Neural cell (in vitro differentiated cells): ENCODE measurements around the gene PRKCA. TPM values are rescaled to one million over a fixed set of nuclear protein-coding genes. Genes with fewer than 3 reads are reported as not detected.

ENCODE experiments used
- H2AFZ ChIP-seq: fragments of 200-600, 300-800 bp; sonication (generic), shearing (Covaris generic); 2 replicates; pipeline ENCODE4 v1.6.0; 2014; ENCODE audit warnings: low read depth, mild to moderate bottlenecking, antibody characterized with exemption, low read length, moderate library complexity
- H3F3A ChIP-seq: fragments of 200-600 bp; shearing (Covaris generic); 2 replicates; pipeline ENCODE4 v1.6.1; 2016; ENCODE audit warnings: mild to moderate bottlenecking, moderate library complexity, mixed read lengths, antibody characterized with exemption, low read length; ENCODE audit not compliant: insufficient read depth, poor library complexity, severe bottlenecking
- H3K27ac ChIP-seq: fragments of 200-600, 300-800 bp; sonication (generic), shearing (Covaris generic); 2 replicates; pipeline ENCODE4 v1.5.1; 2014; ENCODE audit warnings: mild to moderate bottlenecking, low read length, moderate library complexity
- H3K27me3 ChIP-seq: fragments of 300-800, 200-600 bp; sonication (generic), shearing (Covaris generic); 2 replicates; pipeline ENCODE4 v1.6.0; 2014; ENCODE audit warnings: mild to moderate bottlenecking, low read depth, low read length, moderate library complexity; ENCODE audit not compliant: insufficient read depth
- H3K36me3 ChIP-seq: fragments of 300-800, 200-600 bp; sonication (generic), shearing (Covaris generic); 2 replicates; pipeline ENCODE4 v1.5.1; 2014; ENCODE audit warnings: mild to moderate bottlenecking, antibody characterized with exemption, low read length, moderate library complexity; ENCODE audit not compliant: insufficient read depth
- H3K4me2 ChIP-seq: fragments of 300-800, 200-600 bp; sonication (generic), shearing (Covaris generic); 2 replicates; pipeline ENCODE4 v1.6.0; 2014; ENCODE audit warnings: mild to moderate bottlenecking, low read length
- H3K4me3 ChIP-seq: fragments of 300-800, 200-600 bp; sonication (generic), shearing (Covaris generic); 2 replicates; pipeline ENCODE4 v1.5.1; 2014; ENCODE audit warnings: mild to moderate bottlenecking, low read length, moderate library complexity
- H3K79me2 ChIP-seq: fragments of 200-600 bp; shearing (Covaris generic); replicated peaks from 2 replicates; pipeline ENCODE4 v1.6.0; 2014; ENCODE audit warnings: mild to moderate bottlenecking, low read length, moderate library complexity; ENCODE audit not compliant: insufficient read depth
- H3K9ac ChIP-seq: fragments of 300-800, 200-600 bp; sonication (generic), shearing (Covaris generic); 2 replicates; pipeline ENCODE4 v1.6.1; 2016; ENCODE audit warnings: mild to moderate bottlenecking, low read length, mixed read lengths
- H3K9me2 ChIP-seq: fragments of 200-600 bp; shearing (Covaris generic); 2 replicates; pipeline ENCODE4 v1.6.1; 2016; ENCODE audit warnings: mild to moderate bottlenecking, low read length, mixed read lengths; ENCODE audit not compliant: insufficient read depth
- H3K9me3 ChIP-seq: fragments of 200-600, 300-800 bp; sonication (generic), shearing (Covaris generic); 2 replicates; pipeline ENCODE4 v1.6.1; 2016; ENCODE audit warnings: mild to moderate bottlenecking, mixed run types, low read length, moderate library complexity, mixed read lengths
- H4K20me1 ChIP-seq: fragments of 200-600 bp; shearing (Covaris generic); 2 replicates; pipeline ENCODE4 v1.6.1; 2016; ENCODE audit warnings: mild to moderate bottlenecking, mixed run types; ENCODE audit not compliant: insufficient read depth
- EP300 ChIP-seq: fragments of 450-650 bp; conservative IDR thresholded peaks from 2 replicates; pipeline ENCODE4 v1.6.1; 2014; ENCODE audit warnings: antibody characterized with exemption, mild to moderate bottlenecking, moderate library complexity; ENCODE audit not compliant: poor library complexity, severe bottlenecking
- EZH2 ChIP-seq: fragments of 200-600, 300-800 bp; shearing (Covaris generic), sonication (generic); IDR thresholded peaks from 2 replicates; pipeline ENCODE4 v1.6.1; 2014; ENCODE audit warnings: antibody characterized with exemption, low read length, borderline replicate concordance, mild to moderate bottlenecking; ENCODE audit not compliant: insufficient read depth, poor library complexity, severe bottlenecking
- MXI1 ChIP-seq: fragments of 450-650 bp; conservative IDR thresholded peaks from 2 replicates; pipeline ENCODE4 v1.6.1; 2014; ENCODE audit warnings: antibody characterized with exemption, mild to moderate bottlenecking; ENCODE audit not compliant: poor library complexity, severe bottlenecking
- POLR2AphosphoS5 ChIP-seq: IDR thresholded peaks from 2 replicates; pipeline ENCODE4 v1.6.1; 2012
- RAD21 ChIP-seq: fragments of 450-650 bp; conservative IDR thresholded peaks from 2 replicates; pipeline ENCODE4 v1.6.1; 2014; ENCODE audit warnings: antibody characterized with exemption, mild to moderate bottlenecking, moderate library complexity
- REST ChIP-seq: IDR thresholded peaks from 2 replicates; pipeline ENCODE4 v1.6.1; 2012; ENCODE audit warnings: borderline replicate concordance
- SMC3 ChIP-seq: fragments of 450-650 bp; conservative IDR thresholded peaks from 2 replicates; pipeline ENCODE4 v1.6.1; 2014; ENCODE audit warnings: antibody characterized with exemption, mild to moderate bottlenecking, moderate library complexity; ENCODE audit not compliant: poor library complexity
- TAF1 ChIP-seq: IDR thresholded peaks from 2 replicates; pipeline ENCODE4 v1.6.1; 2012; ENCODE audit warnings: low read depth
- polyA plus RNA-seq: library from polyadenylated mRNA; depleted of rRNA; stranded (reverse); fragments of >200 nt; gene quantifications from 2 replicates; pipeline ENCODE4 v1.2.3, GENCODE V29; 2014
- TF ChIP-seq, protein P1 (sequence below): fragments of 450-650 bp; IDR thresholded peaks from 2 replicates; pipeline ENCODE4 v1.5.1; 2014; ENCODE audit warnings: antibody characterized with exemption, mild to moderate bottlenecking, moderate library complexity; ENCODE audit not compliant: poor library complexity, severe bottlenecking

Gene PRKCA
- polyA plus RNA-seq, 1 donor from 2014 or later = 5.9 TPM

DNA sequence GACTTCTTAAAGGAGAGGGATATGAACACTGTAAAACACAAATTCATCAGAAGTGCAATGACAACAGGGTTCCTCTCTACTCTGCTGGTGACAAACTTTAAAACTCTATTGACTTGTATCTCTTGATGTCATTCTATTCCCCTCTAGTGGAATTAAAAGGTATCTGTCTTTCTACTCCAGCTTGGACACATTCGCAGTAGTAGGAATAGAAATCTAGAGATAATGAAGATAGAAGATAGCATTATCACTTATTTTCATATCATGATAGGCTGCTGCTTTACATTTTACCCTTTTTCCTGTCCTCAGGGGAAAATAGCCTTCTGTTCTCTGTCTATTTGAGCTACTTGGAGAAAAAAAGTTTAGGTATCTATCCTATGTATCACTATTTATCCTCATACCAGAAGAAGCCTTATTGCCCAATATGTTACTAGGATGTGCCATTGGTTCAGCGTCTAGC, 322.9 kb downstream of the PRKCA start:
- Histone ChIP-seq H3K9me3 (no peaks in the 10 kb centered on the region), H2AFZ (no peak overlapping the region), H3K9me2 (no peaks in the 10 kb centered on the region), H3K4me3 (no peak overlapping the region), H3K4me2 (no peak overlapping the region), H3K79me2 (no peaks in the 10 kb centered on the region), H3K27ac (no peak overlapping the region), H3K36me3 (no peaks in the 10 kb centered on the region), H3F3A (no peaks in the 10 kb centered on the region), H3K27me3 (no peaks in the 10 kb centered on the region), H4K20me1 (no peaks in the 10 kb centered on the region), H3K9ac (no peak overlapping the region)
- TF ChIP-seq REST (no peak), RAD21 (peak; percentile 91), SMC3 (peak; percentile 92), EP300 (no peak), MXI1 (no peak), POLR2AphosphoS5 (no peak), TAF1 (no peak), EZH2 (no peak)
- TF ChIP-seq, protein P1, sequence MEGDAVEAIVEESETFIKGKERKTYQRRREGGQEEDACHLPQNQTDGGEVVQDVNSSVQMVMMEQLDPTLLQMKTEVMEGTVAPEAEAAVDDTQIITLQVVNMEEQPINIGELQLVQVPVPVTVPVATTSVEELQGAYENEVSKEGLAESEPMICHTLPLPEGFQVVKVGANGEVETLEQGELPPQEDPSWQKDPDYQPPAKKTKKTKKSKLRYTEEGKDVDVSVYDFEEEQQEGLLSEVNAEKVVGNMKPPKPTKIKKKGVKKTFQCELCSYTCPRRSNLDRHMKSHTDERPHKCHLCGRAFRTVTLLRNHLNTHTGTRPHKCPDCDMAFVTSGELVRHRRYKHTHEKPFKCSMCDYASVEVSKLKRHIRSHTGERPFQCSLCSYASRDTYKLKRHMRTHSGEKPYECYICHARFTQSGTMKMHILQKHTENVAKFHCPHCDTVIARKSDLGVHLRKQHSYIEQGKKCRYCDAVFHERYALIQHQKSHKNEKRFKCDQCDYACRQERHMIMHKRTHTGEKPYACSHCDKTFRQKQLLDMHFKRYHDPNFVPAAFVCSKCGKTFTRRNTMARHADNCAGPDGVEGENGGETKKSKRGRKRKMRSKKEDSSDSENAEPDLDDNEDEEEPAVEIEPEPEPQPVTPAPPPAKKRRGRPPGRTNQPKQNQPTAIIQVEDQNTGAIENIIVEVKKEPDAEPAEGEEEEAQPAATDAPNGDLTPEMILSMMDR = peak; percentile 86

DNA sequence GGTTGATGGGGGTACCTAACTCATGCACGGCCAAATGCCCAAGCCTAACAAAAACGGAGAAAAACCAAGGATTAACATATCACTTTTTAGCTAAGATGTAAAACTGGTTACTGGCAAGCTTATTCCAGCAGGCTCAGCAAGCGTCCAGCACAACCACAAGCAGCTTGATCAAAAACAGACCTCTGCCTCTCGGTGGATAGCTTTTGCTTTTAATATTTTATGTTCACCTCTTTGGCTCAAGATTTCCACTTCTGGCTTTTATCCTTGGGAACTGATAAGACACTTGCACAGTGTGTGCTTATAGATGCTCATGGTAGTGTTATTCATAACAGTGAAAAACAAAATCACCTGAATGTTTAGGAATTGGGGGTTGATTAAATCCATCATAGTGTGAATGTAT, 325.6 kb downstream of the PRKCA start:
- H3K9ac ChIP-seq = no peak overlapping the region
- H3K9me2 ChIP-seq = no peaks in the 10 kb centered on the region
- no peaks in the 10 kb centered on the region for H3K9me3 ChIP-seq
- TF ChIP-seq, protein P1 = no peak
- TF ChIP-seq REST (no peak), RAD21 (no peak)
- H3K36me3 ChIP-seq = no peaks in the 10 kb centered on the region
- no peak overlapping the region for H3K4me3 ChIP-seq
- H3F3A ChIP-seq = no peaks in the 10 kb centered on the region
- H3K4me2 ChIP-seq = no peak overlapping the region
- no peak overlapping the region for H3K27ac ChIP-seq
- H3K27me3 ChIP-seq = no peaks in the 10 kb centered on the region
- H4K20me1 ChIP-seq = no peaks in the 10 kb centered on the region
- H2AFZ ChIP-seq = no peak overlapping the region
- H3K79me2 ChIP-seq = no peaks in the 10 kb centered on the region
